Esophagus squamous epithelium (tissue), 4 donors: ENCODE data around the gene UBE2D2.
"Not testable (repeated sequence)": the region's sequence is repeated elsewhere in the genome, so short reads cannot be mapped to it uniquely, and the experiment has no call there.

Source experiments
- CTCF ChIP-seq, 6 experiments: fragments of 450-650 bp in 4 of 6; fragments of 200-600 bp in 2 of 6; sonication (generic) in 2 of 6; IDR thresholded peaks; one replicate each; pipeline ENCODE4 v1.5.1; 2016 to 2019; ENCODE audit warnings: antibody characterized with exemption in 6 of 6, mild to moderate bottlenecking in 4 of 6, moderate library complexity in 4 of 6
- POLR2A ChIP-seq, 4 donors: fragments of 450-650 bp; IDR thresholded peaks; one replicate each; pipeline ENCODE4 v1.6.1; 2017; ENCODE audit warnings: antibody characterized with exemption in 4 of 4, mild to moderate bottlenecking in 4 of 4, moderate library complexity in 3 of 4

- TF ChIP-seq CTCF, POLR2A (IDR thresholded peaks at IDR 0.05): not testable (repeated sequence)
Measured at GRCh38 chr5:139527090-139527470, 34.1 kb upstream of the UBE2D2 start.
